GM12891 (cell line): ENCODE measurements around the gene CALN1.

Experiments used
- POLR2A ChIP-seq: IDR thresholded peaks from 2 replicates; pipeline ENCODE4 v1.6.1; 2011; ENCODE audit warnings: low read depth, low read length, control low read depth
- POLR2AphosphoS5 ChIP-seq: IDR thresholded peaks from 2 replicates; pipeline ENCODE4 v1.6.1; 2011; ENCODE audit warnings: low read depth, low read length, control low read depth
- SPI1 ChIP-seq: IDR thresholded peaks from 2 replicates; pipeline ENCODE4 v1.6.1; 2011; ENCODE audit warnings: low read depth, low read length, control low read depth
- TAF1 ChIP-seq: IDR thresholded peaks from 2 replicates; pipeline ENCODE4 v1.6.1; 2011; ENCODE audit warnings: low read depth, low read length, control low read depth

- no peak for TF ChIP-seq POLR2A
- TF ChIP-seq TAF1: no peak
- TF ChIP-seq POLR2AphosphoS5: no peak
- no peak for TF ChIP-seq SPI1
Observed at GRCh38 chr7:71731740-71732139, 680.4 kb downstream of the CALN1 start.
